GM21723 (cell line): ENCODE data around the gene CCDC87.

ENCODE experiments used
- ATAC-seq: cut with Tn5 transposase; IDR thresholded peaks from one replicate; pipeline ENCODE4 v1.9.1; 2021; ENCODE audit warnings: mild to moderate bottlenecking, moderate library complexity; ENCODE audit not compliant: unreplicated experiment

The CCDC87 gene

GRCh38 chr11:66581261-66581660 lies 11.6 kb downstream of the CCDC87 start:
- ATAC-seq: no peak

- ATAC-seq: no peak
Observed at GRCh38 chr11:66580803-66581202, 12.1 kb downstream of the CCDC87 start.

- ATAC-seq: no peak
Observed at GRCh38 chr11:66579017-66579606, 13.8 kb downstream of the CCDC87 start.

GRCh38 chr11:66570850-66571180 lies 22.0 kb downstream of the CCDC87 start:
- no peak for ATAC-seq

GRCh38 chr11:66570079-66570849 lies 22.6 kb downstream of the CCDC87 start:
- no peak for ATAC-seq

GRCh38 chr11:66569076-66569475 lies 23.8 kb downstream of the CCDC87 start:
- ATAC-seq: no peak

GRCh38 chr11:66568124-66568916 lies 24.5 kb downstream of the CCDC87 start, which contains the start of gene CTSF:
TSS of gene CTSF (minus strand) at chr11:66568606. CDS start at chr11:66568486, 120 bp downstream.
- ATAC-seq: no peak

- no peak for ATAC-seq
Observed at GRCh38 chr11:66567787-66568123, 25.1 kb downstream of the CCDC87 start.

- no peak for ATAC-seq
Observed at GRCh38 chr11:66566221-66566620, 26.6 kb downstream of the CCDC87 start.

GRCh38 chr11:66564984-66565383 lies 27.9 kb downstream of the CCDC87 start:
- ATAC-seq: no peak

- ATAC-seq: no peak
Observed at GRCh38 chr11:66564538-66564937, 28.3 kb downstream of the CCDC87 start.

- ATAC-seq: no peak
Observed at GRCh38 chr11:66563832-66564231, 29.0 kb downstream of the CCDC87 start.

- no peak for ATAC-seq
Observed at GRCh38 chr11:66562907-66563583, 29.8 kb downstream of the CCDC87 start.

- no peak for ATAC-seq
Observed at GRCh38 chr11:66562275-66562674, 30.6 kb downstream of the CCDC87 start.

GRCh38 chr11:66561975-66562248 lies 31.0 kb downstream of the CCDC87 start:
- no peak for ATAC-seq

GRCh38 chr11:66561178-66561974 lies 31.5 kb downstream of the CCDC87 start:
- ATAC-seq: no peak

- ATAC-seq: no peak
Observed at GRCh38 chr11:66559866-66560676, 32.8 kb downstream of the CCDC87 start.

- ATAC-seq: no peak
Observed at GRCh38 chr11:66559142-66559865, 33.6 kb downstream of the CCDC87 start.

- no peak for ATAC-seq
Observed at GRCh38 chr11:66557733-66558326, 35.0 kb downstream of the CCDC87 start.
